WI38 (cell line): ENCODE results near the gene GLTPD2.
A peak's percentile ranks its signal among the peaks of the same experiment; 100 is the strongest.

ENCODE experiments used
- H3K4me3 ChIP-seq: 2 replicates; pipeline ENCODE4 v1.5.1; 2011; ENCODE audit warnings: low read depth, mild to moderate bottlenecking, control low read depth, low read length
- TF ChIP-seq, protein P1 (sequence below): IDR thresholded peaks from 2 replicates; pipeline ENCODE4 v1.5.1; 2012; ENCODE audit warnings: low read depth, mild to moderate bottlenecking, control low read depth, low read length

Gene GLTPD2

GRCh38 chr17:4796552-4796920, 7.8 kb downstream of the GLTPD2 start:
- H3K4me3 ChIP-seq: peak overlapping the region; percentile 98
- TF ChIP-seq, protein P1, sequence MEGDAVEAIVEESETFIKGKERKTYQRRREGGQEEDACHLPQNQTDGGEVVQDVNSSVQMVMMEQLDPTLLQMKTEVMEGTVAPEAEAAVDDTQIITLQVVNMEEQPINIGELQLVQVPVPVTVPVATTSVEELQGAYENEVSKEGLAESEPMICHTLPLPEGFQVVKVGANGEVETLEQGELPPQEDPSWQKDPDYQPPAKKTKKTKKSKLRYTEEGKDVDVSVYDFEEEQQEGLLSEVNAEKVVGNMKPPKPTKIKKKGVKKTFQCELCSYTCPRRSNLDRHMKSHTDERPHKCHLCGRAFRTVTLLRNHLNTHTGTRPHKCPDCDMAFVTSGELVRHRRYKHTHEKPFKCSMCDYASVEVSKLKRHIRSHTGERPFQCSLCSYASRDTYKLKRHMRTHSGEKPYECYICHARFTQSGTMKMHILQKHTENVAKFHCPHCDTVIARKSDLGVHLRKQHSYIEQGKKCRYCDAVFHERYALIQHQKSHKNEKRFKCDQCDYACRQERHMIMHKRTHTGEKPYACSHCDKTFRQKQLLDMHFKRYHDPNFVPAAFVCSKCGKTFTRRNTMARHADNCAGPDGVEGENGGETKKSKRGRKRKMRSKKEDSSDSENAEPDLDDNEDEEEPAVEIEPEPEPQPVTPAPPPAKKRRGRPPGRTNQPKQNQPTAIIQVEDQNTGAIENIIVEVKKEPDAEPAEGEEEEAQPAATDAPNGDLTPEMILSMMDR: no peak

- H3K4me3 ChIP-seq: no peak overlapping the region
- TF ChIP-seq, protein P1: no peak
These were observed 11.9 kb downstream of the GLTPD2 start for GRCh38 chr17:4800462-4801196.

DNA sequence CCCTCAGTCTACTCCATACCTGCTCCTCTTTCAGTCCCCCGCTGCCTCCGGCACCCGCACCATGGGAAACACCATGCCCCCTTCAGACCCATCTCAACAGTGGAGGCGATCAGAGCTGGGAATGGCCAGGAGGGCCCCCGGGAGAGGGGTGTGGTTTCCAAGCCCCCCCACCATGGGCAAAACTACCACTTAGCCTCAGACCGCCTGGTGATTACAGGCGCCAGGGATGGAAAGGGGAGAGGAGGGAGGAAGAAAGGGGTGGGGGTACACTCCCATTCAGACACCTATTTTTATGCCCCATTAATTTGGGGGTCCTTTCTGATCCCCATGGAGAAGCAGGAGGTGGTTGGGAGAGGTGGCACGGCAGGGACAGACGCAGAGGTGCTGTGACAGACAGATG, 13.5 kb downstream of the GLTPD2 start, which contains the start of gene C17orf114:
C17orf114 (minus strand) TSS at position 101 of the 400 bp plus-strand sequence.
- TF ChIP-seq, protein P1: no peak
- no peak within 1 kb of the TSS for H3K4me3 ChIP-seq

DNA sequence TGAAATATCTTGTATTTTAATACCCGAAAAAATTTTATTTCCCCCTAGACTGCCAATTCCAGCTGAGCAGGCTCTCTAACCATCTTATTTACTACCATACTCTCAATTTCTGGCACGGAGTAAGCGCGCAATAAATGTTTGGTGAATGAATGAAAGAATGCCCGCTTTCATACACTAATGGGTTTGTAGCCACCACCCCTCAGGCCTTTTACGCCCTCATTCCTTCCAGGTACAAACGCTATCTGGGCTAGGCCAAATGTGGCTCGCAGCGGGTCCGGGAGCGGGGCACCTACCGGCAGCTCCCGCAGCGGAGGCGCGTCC, 17.7 kb downstream of the GLTPD2 start:
- H3K4me3 ChIP-seq: peak overlapping the region; percentile 78
- TF ChIP-seq, protein P1: no peak

GRCh38 chr17:4806777-4807604, 18.2 kb downstream of the GLTPD2 start, which contains the start of gene PLD2:
TSS of gene PLD2 (plus strand) at chr17:4807152. CDS start at chr17:4807773, 621 bp downstream.
- TF ChIP-seq, protein P1: no peak
- H3K4me3 ChIP-seq: peak within 1 kb of the TSS; percentile 78

DNA sequence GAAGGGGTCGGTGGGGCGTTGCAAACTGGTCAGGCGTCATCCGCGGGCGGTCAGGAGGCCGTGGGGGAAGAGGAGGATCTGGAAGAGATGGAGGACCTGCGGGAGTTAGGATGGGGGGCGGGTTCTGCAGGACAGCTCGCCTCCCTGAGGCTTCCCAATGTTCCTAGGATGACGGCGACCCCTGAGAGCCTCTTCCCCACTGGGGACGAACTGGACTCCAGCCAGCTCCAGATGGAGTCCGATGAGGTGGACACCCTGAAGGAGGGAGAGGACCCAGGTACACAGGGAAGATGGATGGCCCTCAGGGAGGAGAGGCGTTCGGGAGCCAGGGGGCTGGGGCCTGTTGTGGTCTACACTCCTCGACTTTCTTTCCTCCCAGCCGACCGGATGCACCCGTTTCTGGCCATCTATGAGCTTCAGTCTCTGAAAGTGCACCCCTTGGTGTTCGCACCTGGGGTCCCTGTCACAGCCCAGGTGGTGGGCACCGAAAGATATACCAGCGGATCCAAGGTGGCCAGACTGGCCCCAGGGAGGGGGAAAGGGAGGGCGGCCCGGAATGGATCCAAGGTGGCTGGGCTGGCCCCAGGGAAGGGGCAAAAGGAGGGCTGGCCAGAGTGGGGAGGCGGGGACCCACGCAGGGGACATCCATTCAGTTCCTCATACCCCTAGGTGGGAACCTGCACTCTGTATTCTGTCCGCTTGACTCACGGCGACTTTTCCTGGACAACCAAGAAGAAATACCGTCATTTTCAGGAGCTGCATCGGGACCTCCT, 19.0 kb downstream of the GLTPD2 start:
- TF ChIP-seq, protein P1: no peak
- H3K4me3 ChIP-seq: peak overlapping the region; percentile 78
